Measurements from ENCODE around the gene ABCF3. TPM values are rescaled to one million over a fixed set of nuclear protein-coding genes. Genes with fewer than 3 reads are reported as not detected.

ABCF3 gene
- total and polyA plus RNA-seq, 7 donors = 44.1 to 108 (median 79.3) TPM

GRCh38 chr3:184164648-184165330 is 21.2 kb upstream of the ABCF3 start:
- 91 to 94% (median 93%) methylated on average over 16 of the region's 16 CpGs for WGBS, 3 donors
- H3K4me3 ChIP-seq = no peak overlapping the region
- H3K36me3 ChIP-seq (ENCODE audit: insufficient read depth in 1 of 2, low read depth in 1 of 2) = peaks cover 8 to 67% of the 10 kb centered on the region in 2 donors
- no peaks in the 10 kb centered on the region for H3K9me3 ChIP-seq
- DNase-seq (no peak), ATAC-seq (no peak)
- no peak overlapping the region for H3K27ac ChIP-seq
- intact Hi-C loops (cut with DNase I) = no loop called here
- no peak for TF ChIP-seq CTCF (IDR thresholded peaks at IDR 0.05)
- H3K27me3 ChIP-seq (ENCODE audit: insufficient read depth in 3 of 3, low read length in 2 of 3) = no peaks in the 10 kb centered on the region
- H3K4me1 ChIP-seq = peaks cover 32% of the 10 kb centered on the region

- Histone ChIP-seq H3K4me3 (no peak overlapping the region), H3K4me1 (peaks cover 27% of the 10 kb centered on the region), H3K36me3 (ENCODE audit: insufficient read depth in 1 of 2, low read depth in 1 of 2) (peaks cover 8 to 75% of the 10 kb centered on the region in 2 donors), H3K9me3 (no peaks in the 10 kb centered on the region), H3K27me3 (ENCODE audit: insufficient read depth in 3 of 3, low read length in 2 of 3) (no peaks in the 10 kb centered on the region), H3K27ac (no peak overlapping the region)
- intact Hi-C loops (cut with DNase I) = no loop called here
- 92 to 97% (median 96%) methylated on average over 3 of the region's 3 CpGs for WGBS, 3 donors
- ATAC-seq (no peak), DNase-seq (no peak)
- no peak for TF ChIP-seq CTCF (IDR thresholded peaks at IDR 0.05)
Measured at GRCh38 chr3:184165543-184165942, 20.5 kb upstream of the ABCF3 start.

DNA sequence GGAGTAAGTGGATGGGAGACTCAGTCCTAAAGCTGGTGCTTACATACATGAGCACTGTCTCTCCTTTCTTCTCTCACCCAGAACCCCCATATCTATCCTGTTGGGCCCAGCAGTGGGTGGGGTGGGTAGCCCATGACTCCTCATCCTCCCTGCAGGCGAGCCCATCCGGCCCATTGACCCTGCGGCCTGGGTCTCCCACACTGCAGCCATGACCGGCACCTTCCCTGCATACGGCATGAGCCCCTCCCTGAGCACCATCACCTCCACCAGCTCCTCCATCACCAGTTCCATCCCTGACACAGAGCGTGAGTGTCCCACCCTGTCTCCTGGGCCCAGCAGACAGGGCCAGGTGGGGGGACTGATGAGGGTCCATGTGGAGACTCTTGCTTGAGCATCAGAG is 19.3 kb upstream of the ABCF3 start:
- WGBS, 3 donors = 92 to 94% (median 93%) methylated on average over 6 of the region's 6 CpGs
- H3K36me3 ChIP-seq (ENCODE audit: insufficient read depth in 1 of 2, low read depth in 1 of 2) = peaks cover 8 to 86% of the 10 kb centered on the region in 2 donors
- peaks cover 16% of the 10 kb centered on the region for H3K4me1 ChIP-seq
- no peak overlapping the region for H3K27ac ChIP-seq
- DNase-seq (no peak), ATAC-seq (no peak)
- no peaks in the 10 kb centered on the region for H3K9me3 ChIP-seq
- H3K27me3 ChIP-seq (ENCODE audit: insufficient read depth in 3 of 3, low read length in 2 of 3) = no peaks in the 10 kb centered on the region
- TF ChIP-seq CTCF (IDR thresholded peaks at IDR 0.05) = no peak
- intact Hi-C loops (cut with DNase I) = no loop called here
- H3K4me3 ChIP-seq = no peak overlapping the region

- WGBS, 3 donors = 90 to 93% (median 93%) methylated on average over 8 of the region's 8 CpGs
- H3K27ac ChIP-seq = no peak overlapping the region
Measured at GRCh38 chr3:184167786-184168185, 18.2 kb upstream of the ABCF3 start.

More at GRCh38 chr3:184167786-184168185, 18.2 kb upstream of the ABCF3 start:
- peaks cover 8 to 93% of the 10 kb centered on the region in 2 donors for H3K36me3 ChIP-seq (ENCODE audit: insufficient read depth in 1 of 2, low read depth in 1 of 2)
- TF ChIP-seq CTCF (IDR thresholded peaks at IDR 0.05) = no peak
- ATAC-seq (no peak), DNase-seq (no peak)
- intact Hi-C loops (cut with DNase I) = no loop called here
- H3K4me1 ChIP-seq = peaks cover 8% of the 10 kb centered on the region
- H3K4me3 ChIP-seq = no peak overlapping the region
- no peaks in the 10 kb centered on the region for H3K9me3 ChIP-seq
- H3K27me3 ChIP-seq (ENCODE audit: insufficient read depth in 3 of 3, low read length in 2 of 3) = no peaks in the 10 kb centered on the region

Data from psoas muscle (tissue), 8 donors.